Hepatocyte (in vitro differentiated cells): Measurements from ENCODE around the gene PHF11. TPM values are rescaled to one million over a fixed set of nuclear protein-coding genes. Genes with fewer than 3 reads are reported as not detected.

Source experiments
- DNase-seq: peaks from one replicate; pipeline ENCODE4 v3.0.0-alpha.2; 2016; ENCODE audit warnings: low spot score
- H2AFZ ChIP-seq: fragments of 200-600 bp; sonication (generic); 2 replicates; pipeline ENCODE4 v1.6.0; 2016; ENCODE audit warnings: antibody characterized with exemption, mild to moderate bottlenecking
- H3K27ac ChIP-seq: fragments of 200-600 bp; sonication (generic); 2 replicates; pipeline ENCODE4 v1.5.1; 2016; ENCODE audit warnings: mild to moderate bottlenecking
- H3K27me3 ChIP-seq: fragments of 200-600 bp; sonication (generic); 2 replicates; pipeline ENCODE4 v1.6.1; 2016
- H3K36me3 ChIP-seq: fragments of 200-600 bp; sonication (generic); replicated peaks from 2 replicates; pipeline ENCODE4 v1.5.1; 2016; ENCODE audit warnings: low read depth; ENCODE audit not compliant: insufficient read depth
- H3K4me1 ChIP-seq: fragments of 200-600 bp; sonication (generic); 2 replicates; pipeline ENCODE4 v1.5.1; 2016; ENCODE audit warnings: mild to moderate bottlenecking, moderate library complexity; ENCODE audit not compliant: insufficient read depth
- H3K4me2 ChIP-seq: fragments of 200-600 bp; sonication (generic); 2 replicates; pipeline ENCODE4 v1.6.0; 2016
- H3K4me3 ChIP-seq: fragments of 200-600 bp; sonication (generic); 2 replicates; pipeline ENCODE4 v1.5.1; 2016; ENCODE audit warnings: mild to moderate bottlenecking
- H3K79me2 ChIP-seq: fragments of 200-600 bp; sonication (generic); 2 replicates; pipeline ENCODE4 v1.6.0; 2017; ENCODE audit warnings: mild to moderate bottlenecking
- H3K9me2 ChIP-seq: fragments of 200-600 bp; sonication (generic); replicated peaks from 2 replicates; pipeline ENCODE4 v1.6.0; 2017; ENCODE audit warnings: mild to moderate bottlenecking; ENCODE audit not compliant: insufficient read depth
- H3K9me3 ChIP-seq: fragments of 200-600 bp; sonication (generic); 2 replicates; pipeline ENCODE4 v1.5.1; 2016; ENCODE audit warnings: low read depth, mild to moderate bottlenecking
- H4K20me1 ChIP-seq: fragments of 200-600 bp; sonication (generic); 2 replicates; pipeline ENCODE4 v1.6.0; 2016; ENCODE audit warnings: mild to moderate bottlenecking; ENCODE audit not compliant: insufficient read depth, poor library complexity, severe bottlenecking
- CTCF ChIP-seq: fragments of 200-600 bp; sonication (generic); IDR thresholded peaks from 2 replicates; pipeline ENCODE4 v1.5.1; 2016; ENCODE audit warnings: antibody characterized with exemption, mild to moderate bottlenecking; ENCODE audit not compliant: poor library complexity
- EZH2 ChIP-seq: fragments of 200-600 bp; sonication (generic); IDR thresholded peaks from 2 replicates; pipeline ENCODE4 v1.6.1; 2016; ENCODE audit warnings: antibody characterized with exemption, mild to moderate bottlenecking, borderline replicate concordance
- EZH2phosphoT487 ChIP-seq: fragments of 200-600 bp; sonication (generic); IDR thresholded peaks from one replicate; pipeline ENCODE4 v1.6.1; 2018; ENCODE audit warnings: antibody characterized with exemption, mild to moderate bottlenecking, low read depth, moderate library complexity; ENCODE audit not compliant: unreplicated experiment, severe bottlenecking
- WGBS: methylation state at CpG from one replicate; pipeline ENCODE4 v1.1.6; 2016; ENCODE audit warnings: low lambda C conversion rate; ENCODE audit errors: missing lambda C conversion rate; 5-methylcytosine and 5-hydroxymethylcytosine counted together
- polyA plus RNA-seq: library from polyadenylated mRNA; unstranded; fragments of >200 nt; fragmentation: Nextera tagmentation; extraction: Ambion mirVana; gene quantifications from 2 replicates; pipeline ENCODE4 v1.2.1, GENCODE V29; 2016
- total RNA-seq: library from RNA; depleted of rRNA; stranded (reverse); fragments of >200 nt; gene quantifications from 2 replicates; pipeline ENCODE4 v1.2.3, GENCODE V29; 2014

The PHF11 gene
- total and polyA plus RNA-seq, 2 experiments from 2014 or later = 14.4 to 17.7 TPM

- H3K9me3 ChIP-seq = no peaks in the 10 kb centered on the region
- no peak overlapping the region for H3K4me3 ChIP-seq
- no peaks in the 10 kb centered on the region for H3K27me3 ChIP-seq
- DNase-seq = no peak
- no peaks in the 10 kb centered on the region for H3K4me1 ChIP-seq
- no peaks in the 10 kb centered on the region for H3K36me3 ChIP-seq
- no peak overlapping the region for H3K27ac ChIP-seq
- no peaks in the 10 kb centered on the region for H4K20me1 ChIP-seq
- 89% methylated on average over 10 of the region's 10 CpGs for WGBS
- no peaks in the 10 kb centered on the region for H3K9me2 ChIP-seq
- H2AFZ ChIP-seq = no peak overlapping the region
- H3K79me2 ChIP-seq = no peaks in the 10 kb centered on the region
- TF ChIP-seq EZH2phosphoT487 (no peak), EZH2 (no peak), CTCF (no peak)
- no peak overlapping the region for H3K4me2 ChIP-seq
Measured at GRCh38 chr13:49550942-49551644, 55.3 kb downstream of the PHF11 start.

- H3K36me3 ChIP-seq = peaks cover under 1% of the 10 kb centered on the region
- TF ChIP-seq EZH2 (no peak), CTCF (no peak), EZH2phosphoT487 (no peak)
- no peaks in the 10 kb centered on the region for H4K20me1 ChIP-seq
- no peaks in the 10 kb centered on the region for H3K4me1 ChIP-seq
- H3K4me3 ChIP-seq = no peak overlapping the region
- no peaks in the 10 kb centered on the region for H3K9me3 ChIP-seq
- DNase-seq = no peak
- no peak overlapping the region for H2AFZ ChIP-seq
- no peaks in the 10 kb centered on the region for H3K27me3 ChIP-seq
- H3K4me2 ChIP-seq = no peak overlapping the region
- H3K79me2 ChIP-seq = no peaks in the 10 kb centered on the region
- WGBS = 90% methylated on average over 2 of the region's 2 CpGs
- H3K27ac ChIP-seq = no peak overlapping the region
- no peaks in the 10 kb centered on the region for H3K9me2 ChIP-seq
Measured at GRCh38 chr13:49553888-49554287, 58.1 kb downstream of the PHF11 start.

- no peaks in the 10 kb centered on the region for H4K20me1 ChIP-seq
- no peaks in the 10 kb centered on the region for H3K4me1 ChIP-seq
- H3K9me2 ChIP-seq = no peaks in the 10 kb centered on the region
- H3K27me3 ChIP-seq = no peaks in the 10 kb centered on the region
- no peak overlapping the region for H2AFZ ChIP-seq
- no peaks in the 10 kb centered on the region for H3K79me2 ChIP-seq
- no peak overlapping the region for H3K4me2 ChIP-seq
- no peaks in the 10 kb centered on the region for H3K9me3 ChIP-seq
- DNase-seq = no peak
- H3K4me3 ChIP-seq = no peak overlapping the region
- no peak for TF ChIP-seq EZH2
- no peak for TF ChIP-seq EZH2phosphoT487
- TF ChIP-seq CTCF = no peak
- H3K27ac ChIP-seq = no peak overlapping the region
- peaks cover 2% of the 10 kb centered on the region for H3K36me3 ChIP-seq
- WGBS = 89% methylated on average over 11 of the region's 11 CpGs
Measured at GRCh38 chr13:49554387-49554786, 58.6 kb downstream of the PHF11 start.
